A673 (cell line): ENCODE results near the gene RGS7. TPM values are rescaled to one million over a fixed set of nuclear protein-coding genes. Genes with fewer than 3 reads are reported as not detected.

Experiments used
- BruUV-seq: library from RNA; stranded (reverse); fragments of 400-500 nt; replicated peaks from 2 replicates; lab custom pipeline; 2021; lab: Mats Ljungman, UMichigan
- CTCF ChIA-PET: fragments of 300-600 bp; sonication (Branson Sonifier 250); formaldehyde crosslinking; loops from one replicate; lab custom pipeline; 2022; ENCODE audit warnings: antibody characterized with exemption; lab: Charles Lee
- POLR2A ChIA-PET: fragments of 300-600 bp; sonication (Branson Sonifier 250); formaldehyde crosslinking; loops from one replicate; lab custom pipeline; 2022; ENCODE audit warnings: antibody characterized with exemption; ENCODE audit not compliant: low non-redundant PET; lab: Charles Lee
- DNase-seq: peaks from one replicate; pipeline ENCODE4 v3.0.0-alpha.2; 2015; ENCODE audit warnings: low spot score
- H3K27ac ChIP-seq: fragments of 200-600 bp; sonication (generic); 2 replicates; pipeline ENCODE4 v1.5.1; 2016; ENCODE audit warnings: mixed run types, low read depth, mild to moderate bottlenecking, mixed read lengths, antibody characterized with exemption, low read length; ENCODE audit not compliant: poor library complexity, severe bottlenecking
- H3K27me3 ChIP-seq: fragments of 200-600 bp; sonication (generic); replicated peaks from 2 replicates; pipeline ENCODE4 v1.6.1; 2017; ENCODE audit warnings: mixed run types, low read depth, mild to moderate bottlenecking, mixed read lengths, antibody characterized with exemption, low read length; ENCODE audit not compliant: insufficient read depth, poor library complexity
- H3K36me3 ChIP-seq: fragments of 200-600 bp; sonication (generic); 2 replicates; pipeline ENCODE4 v1.6.1; 2016; ENCODE audit warnings: mixed run types, mild to moderate bottlenecking, mixed read lengths, antibody characterized with exemption, low read length; ENCODE audit not compliant: insufficient read depth, poor library complexity, severe bottlenecking
- H3K4me1 ChIP-seq: fragments of 200-600 bp; sonication (generic); 2 replicates; pipeline ENCODE4 v1.6.1; 2017; ENCODE audit warnings: mixed run types, mild to moderate bottlenecking, mixed read lengths, antibody characterized with exemption, low read length; ENCODE audit not compliant: insufficient read depth, poor library complexity, severe bottlenecking
- H3K4me3 ChIP-seq: fragments of 200-600 bp; sonication (generic); 2 replicates; pipeline ENCODE4 v1.5.1; 2016; ENCODE audit warnings: low read depth, mixed run types, mild to moderate bottlenecking, mixed read lengths, low read length; ENCODE audit not compliant: poor library complexity, severe bottlenecking
- H3K9me3 ChIP-seq: fragments of 200-600 bp; sonication (generic); 2 replicates; pipeline ENCODE4 v1.6.1; 2016; ENCODE audit warnings: mixed run types, low read depth, mild to moderate bottlenecking, mixed read lengths, antibody characterized with exemption, low read length; ENCODE audit not compliant: poor library complexity, severe bottlenecking
- CTCF ChIP-seq: fragments of 300-800, 200-600 bp; sonication (generic); conservative IDR thresholded peaks from 2 replicates; pipeline ENCODE4 v1.5.1; 2017; ENCODE audit warnings: low read depth, mild to moderate bottlenecking, antibody characterized with exemption, low read length, moderate library complexity, mixed read lengths
- EZH2 ChIP-seq: fragments of 200-600 bp; sonication (generic); IDR thresholded peaks from 2 replicates; pipeline ENCODE4 v1.6.1; 2017; ENCODE audit warnings: borderline replicate concordance, low read depth, mild to moderate bottlenecking, mixed read lengths, antibody characterized with exemption, low read length; ENCODE audit not compliant: poor library complexity, severe bottlenecking
- intact Hi-C: fragments of 100-400 bp; cut with micrococcal nuclease; formaldehyde crosslinking; loops from one replicate; pipeline ENCODE4 v1.10.0; 2022; ENCODE audit not compliant: unreplicated experiment
- total RNA-seq: library from RNA; stranded (reverse); gene quantifications from 2 replicates; pipeline ENCODE4 v1.2.3, GENCODE V29; 2021

Gene RGS7
- total RNA-seq, 1 experiment from 2014 or later, result not detected

GRCh38 chr1:241235256-241235897, 121.6 kb downstream of the RGS7 start:
- no peak overlapping the region for H3K27ac ChIP-seq
- no peaks in the 10 kb centered on the region for H3K9me3 ChIP-seq
- TF ChIP-seq CTCF (no peak), EZH2 (no peak)
- no peaks in the 10 kb centered on the region for H3K4me1 ChIP-seq
- H3K4me3 ChIP-seq, result no peak overlapping the region
- no peak for DNase-seq
- intact Hi-C loops, result no loop called here
- no peaks in the 10 kb centered on the region for H3K36me3 ChIP-seq
- ChIA-PET CTCF (no interaction called here), POLR2A (no interaction called here)
- no peaks in the 10 kb centered on the region for H3K27me3 ChIP-seq
- BruUV-seq, result no TSS peak

- TF ChIP-seq CTCF (no peak), EZH2 (no peak)
- H3K27me3 ChIP-seq, result no peaks in the 10 kb centered on the region
- no peaks in the 10 kb centered on the region for H3K36me3 ChIP-seq
- H3K9me3 ChIP-seq, result no peaks in the 10 kb centered on the region
- ChIA-PET POLR2A (no interaction called here), CTCF (no interaction called here)
- no peaks in the 10 kb centered on the region for H3K4me1 ChIP-seq
- no TSS peak for BruUV-seq
- no peak for DNase-seq
- no peak overlapping the region for H3K27ac ChIP-seq
- intact Hi-C loops, result no loop called here
- no peak overlapping the region for H3K4me3 ChIP-seq
Measured at GRCh38 chr1:241229711-241230110, 127.3 kb downstream of the RGS7 start.

GRCh38 chr1:241229216-241229615, 127.8 kb downstream of the RGS7 start:
- Histone ChIP-seq H3K36me3 (no peaks in the 10 kb centered on the region), H3K27ac (no peak overlapping the region), H3K4me3 (no peak overlapping the region), H3K9me3 (no peaks in the 10 kb centered on the region), H3K4me1 (no peaks in the 10 kb centered on the region), H3K27me3 (no peaks in the 10 kb centered on the region)
- CTCF ChIA-PET, result no interaction called here
- POLR2A ChIA-PET, result no interaction called here
- TF ChIP-seq CTCF (no peak), EZH2 (no peak)
- no peak for DNase-seq
- intact Hi-C loops, result no loop called here
- no TSS peak for BruUV-seq
